Measurements from ENCODE around the gene VPS13A. TPM values are rescaled to one million over a fixed set of nuclear protein-coding genes. Genes with fewer than 3 reads are reported as not detected.

Gene VPS13A
- total RNA-seq, 1 experiment from 2014 or later = 52.8 TPM

DNA sequence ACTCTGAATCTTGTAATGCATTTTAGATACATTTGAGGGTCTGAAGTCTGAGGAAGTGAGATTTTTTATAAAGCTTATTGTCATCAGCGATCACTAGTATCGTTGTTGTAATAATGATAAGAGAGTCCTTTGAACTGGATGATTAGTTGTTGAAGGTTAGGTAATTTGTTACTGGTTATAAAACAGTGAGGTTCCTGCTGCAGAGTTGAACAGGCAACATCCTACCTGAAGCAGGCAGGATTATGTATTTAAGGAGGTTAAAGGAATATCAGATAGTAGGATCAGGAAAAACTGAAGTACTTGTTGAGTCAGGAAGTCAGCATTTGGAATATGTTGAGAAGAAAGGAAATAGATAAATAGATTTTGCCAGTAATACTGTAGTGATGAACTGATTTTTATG, 106.7 kb downstream of the VPS13A start:
- no peak overlapping the region for H3K9ac ChIP-seq (ENCODE audit: low read length)
- peaks cover 2% of the 10 kb centered on the region; the same call in 1 of the 2 replicates for H3K79me2 ChIP-seq (ENCODE audit: insufficient read depth, low read length)
- intact Hi-C loops (cut with micrococcal nuclease) = no loop called here
- H3K4me1 ChIP-seq (ENCODE audit: control insufficient read depth in 1 of 2, insufficient read depth in 2 of 2, low read length in 2 of 2) = no peaks in the 10 kb centered on the region
- H3K9me2 ChIP-seq (ENCODE audit: insufficient read depth) = no peaks in the 10 kb centered on the region
- ChIA-PET CTCF (interaction anchor here (0.9 kb wide), 1 partner anchor 8 kb away, joined by 4 read pairs; no protein-coding TSS in a partner anchor), POLR2A (interaction anchor here (0.7 kb wide), 1 partner anchor 44 kb away, joined by 3 read pairs; no protein-coding TSS in a partner anchor), RAD21 (ENCODE audit: low non-redundant PET in 1 of 2, low total read pairs in 2 of 2, uncharacterized antibody in 2 of 2, unreplicated experiment in 2 of 2) (no interaction called here)
- no peak overlapping the region for H3K4me2 ChIP-seq (ENCODE audit: low read length)
- DNase-seq (ENCODE audit: low read depth, low spot score) (no peak), ATAC-seq (no peak)
- H3K27ac ChIP-seq (ENCODE audit: low read depth, low read length) = no peak overlapping the region
- TF ChIP-seq EZH2phosphoT487 (IDR thresholded peaks at IDR 0.05; ENCODE audit: borderline replicate concordance) = no peak
- TF ChIP-seq, protein P1, sequence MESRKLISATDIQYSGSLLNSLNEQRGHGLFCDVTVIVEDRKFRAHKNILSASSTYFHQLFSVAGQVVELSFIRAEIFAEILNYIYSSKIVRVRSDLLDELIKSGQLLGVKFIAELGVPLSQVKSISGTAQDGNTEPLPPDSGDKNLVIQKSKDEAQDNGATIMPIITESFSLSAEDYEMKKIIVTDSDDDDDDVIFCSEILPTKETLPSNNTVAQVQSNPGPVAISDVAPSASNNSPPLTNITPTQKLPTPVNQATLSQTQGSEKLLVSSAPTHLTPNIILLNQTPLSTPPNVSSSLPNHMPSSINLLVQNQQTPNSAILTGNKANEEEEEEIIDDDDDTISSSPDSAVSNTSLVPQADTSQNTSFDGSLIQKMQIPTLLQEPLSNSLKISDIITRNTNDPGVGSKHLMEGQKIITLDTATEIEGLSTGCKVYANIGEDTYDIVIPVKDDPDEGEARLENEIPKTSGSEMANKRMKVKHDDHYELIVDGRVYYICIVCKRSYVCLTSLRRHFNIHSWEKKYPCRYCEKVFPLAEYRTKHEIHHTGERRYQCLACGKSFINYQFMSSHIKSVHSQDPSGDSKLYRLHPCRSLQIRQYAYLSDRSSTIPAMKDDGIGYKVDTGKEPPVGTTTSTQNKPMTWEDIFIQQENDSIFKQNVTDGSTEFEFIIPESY (IDR thresholded peaks at IDR 0.05; ENCODE audit: extremely low read depth, insufficient replicate concordance, low read length) = no peak
- TF ChIP-seq FOSL1 (IDR thresholded peaks at IDR 0.05; ENCODE audit: low read depth) = no peak
- no peak for TF ChIP-seq EGR1 (IDR thresholded peaks at IDR 0.05; ENCODE audit: low read depth)
- no peak for TF ChIP-seq ZFX (IDR thresholded peaks at IDR 0.05)
- no peak for TF ChIP-seq EZH2 (IDR thresholded peaks at IDR 0.05)
- TF ChIP-seq, protein P2, sequence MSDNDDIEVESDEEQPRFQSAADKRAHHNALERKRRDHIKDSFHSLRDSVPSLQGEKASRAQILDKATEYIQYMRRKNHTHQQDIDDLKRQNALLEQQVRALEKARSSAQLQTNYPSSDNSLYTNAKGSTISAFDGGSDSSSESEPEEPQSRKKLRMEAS (IDR thresholded peaks at IDR 0.05) = no peak
- no peak for TF ChIP-seq SP1 (IDR thresholded peaks at IDR 0.05; ENCODE audit: low read depth)
- TF ChIP-seq, protein P3, sequence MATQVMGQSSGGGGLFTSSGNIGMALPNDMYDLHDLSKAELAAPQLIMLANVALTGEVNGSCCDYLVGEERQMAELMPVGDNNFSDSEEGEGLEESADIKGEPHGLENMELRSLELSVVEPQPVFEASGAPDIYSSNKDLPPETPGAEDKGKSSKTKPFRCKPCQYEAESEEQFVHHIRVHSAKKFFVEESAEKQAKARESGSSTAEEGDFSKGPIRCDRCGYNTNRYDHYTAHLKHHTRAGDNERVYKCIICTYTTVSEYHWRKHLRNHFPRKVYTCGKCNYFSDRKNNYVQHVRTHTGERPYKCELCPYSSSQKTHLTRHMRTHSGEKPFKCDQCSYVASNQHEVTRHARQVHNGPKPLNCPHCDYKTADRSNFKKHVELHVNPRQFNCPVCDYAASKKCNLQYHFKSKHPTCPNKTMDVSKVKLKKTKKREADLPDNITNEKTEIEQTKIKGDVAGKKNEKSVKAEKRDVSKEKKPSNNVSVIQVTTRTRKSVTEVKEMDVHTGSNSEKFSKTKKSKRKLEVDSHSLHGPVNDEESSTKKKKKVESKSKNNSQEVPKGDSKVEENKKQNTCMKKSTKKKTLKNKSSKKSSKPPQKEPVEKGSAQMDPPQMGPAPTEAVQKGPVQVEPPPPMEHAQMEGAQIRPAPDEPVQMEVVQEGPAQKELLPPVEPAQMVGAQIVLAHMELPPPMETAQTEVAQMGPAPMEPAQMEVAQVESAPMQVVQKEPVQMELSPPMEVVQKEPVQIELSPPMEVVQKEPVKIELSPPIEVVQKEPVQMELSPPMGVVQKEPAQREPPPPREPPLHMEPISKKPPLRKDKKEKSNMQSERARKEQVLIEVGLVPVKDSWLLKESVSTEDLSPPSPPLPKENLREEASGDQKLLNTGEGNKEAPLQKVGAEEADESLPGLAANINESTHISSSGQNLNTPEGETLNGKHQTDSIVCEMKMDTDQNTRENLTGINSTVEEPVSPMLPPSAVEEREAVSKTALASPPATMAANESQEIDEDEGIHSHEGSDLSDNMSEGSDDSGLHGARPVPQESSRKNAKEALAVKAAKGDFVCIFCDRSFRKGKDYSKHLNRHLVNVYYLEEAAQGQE (IDR thresholded peaks at IDR 0.05; ENCODE audit: low read depth) = no peak
- no peak for TF ChIP-seq YY1 (IDR thresholded peaks at IDR 0.05; ENCODE audit: extremely low read depth, insufficient replicate concordance, low read depth, low read length)
- TF ChIP-seq JUND (IDR thresholded peaks at IDR 0.05) = no peak
- no peak for TF ChIP-seq SIN3A (IDR thresholded peaks at IDR 0.05; ENCODE audit: low read depth)
- TF ChIP-seq ELF1 (IDR thresholded peaks at IDR 0.05; ENCODE audit: borderline replicate concordance, low read depth) = no peak
- 0 out of 2 replicates have a peak, but pooled peaks cover 3% of the 10 kb centered on the region for H4K20me1 ChIP-seq (ENCODE audit: insufficient read depth)
- H3K4me3 ChIP-seq (replicated peaks in 1 of 2; ENCODE audit: low read depth in 1 of 2, low read length in 2 of 2) = no peak overlapping the region
- BruUV-seq (replicated peaks) = no TSS peak
- no peaks in the 10 kb centered on the region; a peak in 1 of 4 replicates for H3K9me3 ChIP-seq (ENCODE audit: control insufficient read depth in 1 of 2, insufficient read depth in 1 of 2, low read depth in 1 of 2, low read length in 2 of 2)
- H3K27me3 ChIP-seq (ENCODE audit: insufficient read depth, low read length) = no peaks in the 10 kb centered on the region
- peaks cover 2 to 8% of the 10 kb centered on the region in 2 experiments; a peak in 3 of 4 replicates for H3K36me3 ChIP-seq (ENCODE audit: control insufficient read depth in 1 of 2, insufficient read depth in 2 of 2, low read length in 2 of 2)
- no peak overlapping the region for H2AFZ ChIP-seq (ENCODE audit: low read depth, low read length, poor library complexity, severe bottlenecking)

Data from HCT116 (cell line).